WTC11 (cell line): ENCODE results near the gene HERC2. TPM values are rescaled to one million over a fixed set of nuclear protein-coding genes. Genes with fewer than 3 reads are reported as not detected.

Experiments used
- ATAC-seq: fragments of 200-7000 bp; cut with Tn5 transposase; 2 replicates; pipeline ENCODE4 v1.10.0; 2021; ENCODE audit warnings: mild to moderate bottlenecking, moderate library complexity
- CTCF ChIA-PET: fragments of 300-600 bp; sonication (Branson Sonifier 250); formaldehyde crosslinking; loops from one replicate; lab custom pipeline; 2021; ENCODE audit warnings: antibody characterized with exemption; lab: Charles Lee
- POLR2A ChIA-PET: fragments of 350-600 bp; sonication (Branson Sonifier 250); formaldehyde crosslinking; loops from one replicate; lab custom pipeline; 2021; ENCODE audit warnings: antibody characterized with exemption; lab: Charles Lee
- DNase-seq: peaks from one replicate; pipeline ENCODE4 v3.0.0; 2021; ENCODE audit warnings: low spot score
- H3K27ac Mint-ChIP-seq: 2 replicates; pipeline ENCODE4 v1.8.0; 2021; ENCODE audit warnings: mixed read lengths
- H3K27me3 Mint-ChIP-seq: 2 replicates; pipeline ENCODE4 v1.8.0; 2021; ENCODE audit warnings: low read depth, mild to moderate bottlenecking, moderate library complexity, mixed read lengths
- H3K36me3 Mint-ChIP-seq: 2 replicates; pipeline ENCODE4 v1.8.0; 2021; ENCODE audit warnings: mixed read lengths
- H3K4me1 Mint-ChIP-seq: 2 replicates; pipeline ENCODE4 v1.8.0; 2022; ENCODE audit warnings: mixed read lengths
- H3K4me3 Mint-ChIP-seq: 2 replicates; pipeline ENCODE4 v1.8.0; 2021; ENCODE audit warnings: mild to moderate bottlenecking, moderate library complexity, mixed read lengths
- H3K9me3 Mint-ChIP-seq: 2 replicates; pipeline ENCODE4 v1.8.0; 2021; ENCODE audit warnings: mixed read lengths
- ATF2 ChIP-seq: sonication (generic); formaldehyde crosslinking; IDR thresholded peaks from 2 replicates; pipeline ENCODE4 v1.8.1; 2022; ENCODE audit warnings: low read depth, missing genetic modification reagents, borderline replicate concordance
- CBFB ChIP-seq: sonication (generic); formaldehyde crosslinking; IDR thresholded peaks from 2 replicates; pipeline ENCODE4 v1.8.1; 2022; ENCODE audit warnings: mild to moderate bottlenecking, low read depth, missing genetic modification reagents
- CREM ChIP-seq: sonication (generic); formaldehyde crosslinking; IDR thresholded peaks from 2 replicates; pipeline ENCODE4 v1.8.1; 2022; ENCODE audit warnings: mild to moderate bottlenecking, missing genetic modification reagents, moderate library complexity
- CTCF ChIP-seq: fragments of 200-600 bp; IDR thresholded peaks from 2 replicates; pipeline ENCODE4 v1.8.0; 2022; ENCODE audit warnings: antibody characterized with exemption
- E2F4 ChIP-seq: sonication (generic); formaldehyde crosslinking; IDR thresholded peaks from 2 replicates; pipeline ENCODE4 v1.8.1; 2022; ENCODE audit warnings: low read depth, mild to moderate bottlenecking, moderate library complexity, missing genetic modification reagents, borderline replicate concordance
- E2F5 ChIP-seq: sonication (generic); formaldehyde crosslinking; IDR thresholded peaks from 2 replicates; pipeline ENCODE4 v1.8.1; 2022; ENCODE audit warnings: mild to moderate bottlenecking, moderate library complexity, missing genetic modification reagents
- FOXK1 ChIP-seq: sonication (generic); formaldehyde crosslinking; IDR thresholded peaks from 2 replicates; pipeline ENCODE4 v1.8.0; 2022; ENCODE audit warnings: mild to moderate bottlenecking, moderate library complexity, missing genetic modification reagents
- GRHL2 ChIP-seq: fragments of 250-450 bp; sonication (Bioruptor Pico); IDR thresholded peaks from 2 replicates; pipeline ENCODE4 v1.8.0; 2022; ENCODE audit warnings: mild to moderate bottlenecking, moderate library complexity; ENCODE audit not compliant: insufficient replicate concordance, severe bottlenecking
- GTF2I ChIP-seq: fragments of 250-450 bp; sonication (Bioruptor Pico); conservative IDR thresholded peaks from 2 replicates; pipeline ENCODE4 v1.4.0; 2021; ENCODE audit warnings: mild to moderate bottlenecking
- HMGXB4 ChIP-seq: sonication (generic); formaldehyde crosslinking; IDR thresholded peaks from 2 replicates; pipeline ENCODE4 v1.8.1; 2023; ENCODE audit warnings: mild to moderate bottlenecking, moderate library complexity, missing genetic modification reagents
- JUN ChIP-seq: sonication (generic); formaldehyde crosslinking; IDR thresholded peaks from 2 replicates; pipeline ENCODE4 v1.8.0; 2023; ENCODE audit warnings: mild to moderate bottlenecking, missing genetic modification reagents
- NFATC4 ChIP-seq: fragments of 250-450 bp; sonication (Bioruptor Pico); IDR thresholded peaks from 2 replicates; pipeline ENCODE4 v1.9.0; 2021; ENCODE audit warnings: mild to moderate bottlenecking
- NFYB ChIP-seq: sonication (generic); formaldehyde crosslinking; conservative IDR thresholded peaks from 2 replicates; pipeline ENCODE4 v1.8.0; 2022; ENCODE audit warnings: low read depth, missing genetic modification reagents
- NR2C2 ChIP-seq: sonication (generic); formaldehyde crosslinking; IDR thresholded peaks from 2 replicates; pipeline ENCODE4 v1.8.0; 2022; ENCODE audit warnings: mild to moderate bottlenecking, missing genetic modification reagents
- RELA ChIP-seq: sonication (generic); formaldehyde crosslinking; IDR thresholded peaks from 2 replicates; pipeline ENCODE4 v1.8.1; 2022; ENCODE audit warnings: missing genetic modification reagents, mild to moderate bottlenecking, borderline replicate concordance
- SP1 ChIP-seq: sonication (generic); formaldehyde crosslinking; conservative IDR thresholded peaks from 2 replicates; pipeline ENCODE4 v1.8.1; 2022; ENCODE audit warnings: missing genetic modification reagents
- ZNF396 ChIP-seq: fragments of 250-450 bp; sonication (Bioruptor Pico); IDR thresholded peaks from 2 replicates; pipeline ENCODE4 v1.8.0; 2021; ENCODE audit warnings: mild to moderate bottlenecking, moderate library complexity, borderline replicate concordance
- ZNF423 ChIP-seq: fragments of 250-450 bp; sonication (Bioruptor Pico); IDR thresholded peaks from 2 replicates; pipeline ENCODE4 v2.1.2; 2022; ENCODE audit warnings: mild to moderate bottlenecking, moderate library complexity
- ZNF532 ChIP-seq: fragments of 250-450 bp; sonication (Bioruptor Pico); IDR thresholded peaks from 2 replicates; pipeline ENCODE4 v1.9.0; 2021; ENCODE audit warnings: mild to moderate bottlenecking, borderline replicate concordance
- total RNA-seq: library from RNA; stranded (reverse); gene quantifications from 3 replicates; pipeline ENCODE4 v1.2.3, GENCODE V29; 2021

HERC2 gene
- total RNA-seq, 1 experiment from 2014 or later, result 81.5 TPM

- TF ChIP-seq NR2C2 (CRISPR knock-in tag), result no peak
- no peak for TF ChIP-seq FOXK1 (CRISPR knock-in tag)
- TF ChIP-seq JUN (CRISPR knock-in tag), result no peak
Measured at GRCh38 chr15:28085489-28086174, 236.3 kb downstream of the HERC2 start (continued).

GRCh38 chr15:28084547-28084946 lies 237.4 kb downstream of the HERC2 start:
- CTCF ChIA-PET, result interaction anchor here (1.3 kb wide), 1 partner anchor 16 kb away, joined by 3 read pairs; no protein-coding TSS in a partner anchor

GRCh38 chr15:28082891-28083684 lies 238.9 kb downstream of the HERC2 start:
- Mint-ChIP-seq H3K36me3 (peaks cover 2% of the 10 kb centered on the region), H3K4me1 (peaks cover 6% of the 10 kb centered on the region; the same call in 1 of the 2 replicates), H3K27me3 (no peaks in the 10 kb centered on the region; the same call in 1 of the 2 replicates), H3K27ac (no peak overlapping the region), H3K4me3 (no peak overlapping the region), H3K9me3 (peaks cover 6% of the 10 kb centered on the region)
- ChIA-PET CTCF (no interaction called here), POLR2A (no interaction called here)
- DNase-seq (no peak), ATAC-seq (no peak)
- TF ChIP-seq E2F4 (CRISPR knock-in tag) (no peak), ATF2 (no peak), ZNF532 (CRISPR knock-in tag) (no peak), CTCF (no peak), GTF2I (no peak), SP1 (CRISPR knock-in tag) (no peak), E2F5 (CRISPR knock-in tag) (no peak), NFATC4 (no peak), CREM (CRISPR knock-in tag) (no peak), GRHL2 (CRISPR knock-in tag) (no peak), RELA (CRISPR knock-in tag) (no peak)

More at GRCh38 chr15:28084547-28084946, 237.4 kb downstream of the HERC2 start:
- Mint-ChIP-seq H3K27me3 (no peaks in the 10 kb centered on the region; the same call in none of the 2 replicates), H3K4me3 (no peak overlapping the region), H3K27ac (no peak overlapping the region), H3K4me1 (peaks cover 6% of the 10 kb centered on the region; the same call in 1 of the 2 replicates), H3K9me3 (peaks cover 21% of the 10 kb centered on the region), H3K36me3 (peaks cover 14% of the 10 kb centered on the region)
- ATAC-seq (no peak), DNase-seq (no peak)
- no peak for TF ChIP-seq ZNF396
- no peak for TF ChIP-seq CBFB
- TF ChIP-seq HMGXB4 (CRISPR knock-in tag), result no peak
- TF ChIP-seq NFYB (CRISPR knock-in tag), result no peak
- no peak for TF ChIP-seq JUN (CRISPR knock-in tag)
- TF ChIP-seq NFATC4, result no peak
- no peak for TF ChIP-seq ZNF423 (CRISPR knock-in tag)
- TF ChIP-seq GRHL2 (CRISPR knock-in tag), result no peak
- POLR2A ChIA-PET, result no interaction called here
